Fibroblast of skin of scalp (primary cell): ENCODE results near the gene NAP1L4.

Experiments
- DNase-seq: peaks from one replicate; pipeline ENCODE4 v3.0.0-alpha.2; 2013

NAP1L4 gene

GRCh38 chr11:2902784-2903671 is 89.1 kb downstream of the NAP1L4 start:
- no peak for DNase-seq

GRCh38 chr11:2901854-2902783 is 90.0 kb downstream of the NAP1L4 start:
- DNase-seq, result peak; percentile 93

GRCh38 chr11:2901196-2901796 is 90.8 kb downstream of the NAP1L4 start:
- no peak for DNase-seq

GRCh38 chr11:2899080-2899783 is 92.9 kb downstream of the NAP1L4 start:
- DNase-seq, result no peak

GRCh38 chr11:2898366-2899079 is 93.6 kb downstream of the NAP1L4 start:
- DNase-seq, result peak; percentile 84

- DNase-seq, result no peak
Measured at GRCh38 chr11:2897048-2897447, 95.1 kb downstream of the NAP1L4 start.

- DNase-seq, result no peak
Measured at GRCh38 chr11:2896047-2896446, 96.1 kb downstream of the NAP1L4 start.
